GM12878 (cell line): ENCODE data around the gene NECAB3. TPM values are rescaled to one million over a fixed set of nuclear protein-coding genes. Genes with fewer than 3 reads are reported as not detected.

Experiments used
- ATAC-seq: fragments of 200-7000 bp; cut with Tn5 transposase; 3 replicates; pipeline ENCODE4 v1.9.1; 2020; ENCODE audit warnings: mild to moderate bottlenecking, moderate library complexity
- BruUV-seq: library from RNA; stranded (reverse); fragments of 400-500 nt; replicated peaks from 2 replicates; lab custom pipeline; 2021; lab: Mats Ljungman, UMichigan
- CTCF ChIA-PET: fragments of 300-600 bp; sonication (Branson Sonifier 250); formaldehyde crosslinking; extraction: SDS; loops from one replicate; lab custom pipeline; 2021; ENCODE audit warnings: inconsistent platforms; lab: Yijun Ruan, JAX
- POLR2A ChIA-PET: fragments of 350-600 bp; formaldehyde crosslinking; extraction: SDS; loops from one replicate; lab custom pipeline; 2021; ENCODE audit warnings: inconsistent platforms; lab: Charles Lee
- RAD21 ChIA-PET: fragments of 300-600 bp; sonication (Branson Sonifier 250); formaldehyde crosslinking; loops from one replicate; lab custom pipeline; 2023; ENCODE audit warnings: antibody characterized with exemption; ENCODE audit not compliant: unreplicated experiment; lab: Charles Lee
- SMC1A ChIA-PET: fragments of 300-600 bp; sonication (Branson Sonifier 250); formaldehyde crosslinking; loops from one replicate; lab custom pipeline; 2023; ENCODE audit not compliant: unreplicated experiment, uncharacterized antibody; lab: Charles Lee
- DNase-seq: peaks from one replicate; pipeline ENCODE4 v3.0.0-alpha.2; 2011; ENCODE audit warnings: low read depth, low spot score
- FAIRE-seq: peaks from 3 replicates; lab custom pipeline; 2011; peaks lifted over from hg19 to GRCh38; lab: Jason Lieb, UNC
- H2AFZ ChIP-seq: 2 replicates; pipeline ENCODE4 v1.6.0; 2011; ENCODE audit warnings: low read depth, low read length, control low read depth; ENCODE audit not compliant: control insufficient read depth
- H3K27ac ChIP-seq: 2 replicates; pipeline ENCODE4 v1.5.1; 2011; ENCODE audit warnings: control low read depth; ENCODE audit not compliant: control insufficient read depth, insufficient read depth
- H3K27me3 ChIP-seq, 2 experiments: replicated peaks in 1 of 2; 2 replicates each; pipeline versions ENCODE4 v1.6.0 to v1.6.1; 2011; ENCODE audit warnings: low read length in 1 of 2; ENCODE audit not compliant: control insufficient read depth in 2 of 2, insufficient read depth in 2 of 2
- H3K36me3 ChIP-seq, 2 experiments: 2 replicates each; pipeline ENCODE4 v1.5.1; 2011; ENCODE audit warnings: low read length in 1 of 2; ENCODE audit not compliant: control insufficient read depth in 2 of 2, insufficient read depth in 2 of 2
- H3K4me1 ChIP-seq: 2 replicates; pipeline ENCODE4 v1.6.1; 2011; ENCODE audit warnings: mild to moderate bottlenecking, low read length, moderate library complexity, mixed read lengths; ENCODE audit not compliant: control insufficient read depth, insufficient read depth
- H3K4me2 ChIP-seq: 2 replicates; pipeline ENCODE4 v1.6.0; 2011; ENCODE audit warnings: control low read depth; ENCODE audit not compliant: control insufficient read depth, insufficient read depth
- H3K4me3 ChIP-seq: fragments of 200-600 bp; sonication (generic); 2 replicates; pipeline ENCODE4 v1.5.1; 2016
- H3K79me2 ChIP-seq: 2 replicates; pipeline ENCODE4 v1.6.0; 2011; ENCODE audit warnings: low read length; ENCODE audit not compliant: control insufficient read depth, insufficient read depth
- H3K9ac ChIP-seq: 2 replicates; pipeline ENCODE4 v1.8.0; 2011; ENCODE audit warnings: low read length, control low read depth, mixed read lengths; ENCODE audit not compliant: control insufficient read depth, insufficient read depth
- H3K9me3 ChIP-seq: replicated peaks from 3 replicates; pipeline ENCODE4 v1.5.1; 2011; ENCODE audit warnings: mild to moderate bottlenecking, low read length; ENCODE audit not compliant: control insufficient read depth, insufficient read depth
- H4K20me1 ChIP-seq: 2 replicates; pipeline ENCODE4 v1.6.0; 2011; ENCODE audit not compliant: control insufficient read depth, insufficient read depth
- CBX5 ChIP-seq: sonication (generic); IDR thresholded peaks from 2 replicates; pipeline ENCODE4 v1.6.1; 2016; ENCODE audit warnings: low read depth, moderate library complexity, mild to moderate bottlenecking, inconsistent platforms
- MYC ChIP-seq: IDR thresholded peaks from 2 replicates; pipeline ENCODE4 v1.6.1; 2011; ENCODE audit warnings: mild to moderate bottlenecking, low read length, moderate library complexity, inconsistent platforms; ENCODE audit not compliant: insufficient read depth, insufficient replicate concordance, insufficient read length, severe bottlenecking
- PKNOX1 ChIP-seq: fragments of 450-650 bp; IDR thresholded peaks from 2 replicates; pipeline ENCODE4 v1.6.1; 2016; ENCODE audit warnings: mild to moderate bottlenecking
- ZBTB11 ChIP-seq: fragments of 450-650 bp; formaldehyde crosslinking; IDR thresholded peaks from 2 replicates; pipeline ENCODE4 v1.5.0; 2022; ENCODE audit warnings: mild to moderate bottlenecking, missing genetic modification characterization
- ZBTB4 ChIP-seq: fragments of 450-650 bp; formaldehyde crosslinking; IDR thresholded peaks from 2 replicates; pipeline ENCODE4 v1.4.0; 2022; ENCODE audit warnings: mild to moderate bottlenecking, moderate library complexity
- ZSCAN29 ChIP-seq: fragments of 450-650 bp; IDR thresholded peaks from 2 replicates; pipeline ENCODE4 v1.6.1; 2017; ENCODE audit warnings: mild to moderate bottlenecking, moderate library complexity
- WGBS: methylation state at CpG from one replicate; pipeline ENCODE4 v1.1.6; 2016; ENCODE audit warnings: low lambda C conversion rate; ENCODE audit not compliant: insufficient replicate concordance, insufficient coverage; ENCODE audit errors: missing lambda C conversion rate; 5-methylcytosine and 5-hydroxymethylcytosine counted together
- in situ Hi-C: fragments of 300-500 bp; cut with MboI; formaldehyde crosslinking; loops from 9 replicates; pipeline ENCODE4 v1.14.3; 2018; ENCODE audit warnings: mixed read lengths
- intact Hi-C: fragments of 100-400 bp; cut with micrococcal nuclease; formaldehyde crosslinking; loops from one replicate; pipeline ENCODE4 v1.14.2; 2022; ENCODE audit not compliant: unreplicated experiment
- polyA plus RNA-seq, 11 experiments: library from polyadenylated mRNA; depleted of rRNA in 4 of 11; unstranded in 6 of 11; stranded (reverse) in 5 of 11; fragments of >200 nt; fragmentation: Nextera tagmentation in 4 of 11; fragmentation: Illumina TruSeq in 1 of 11; extraction: Ambion mirVana in 4 of 11; extraction: Trizol in 1 of 11; gene quantifications; 1 replicate in 1 of 11; 2 replicates in 10 of 11; pipeline versions ENCODE4 v1.2.1 to v1.2.3, GENCODE V29; 2011 to 2016; ENCODE audit warnings: inconsistent platforms in 2 of 11, missing spikeins in 2 of 11, low read depth in 1 of 11
- total RNA-seq, 4 experiments: library from RNA; depleted of rRNA in 3 of 4; stranded (reverse); fragments of >200 nt in 3 of 4; fragmentation: Illumina TruSeq in 1 of 4; extraction: Trizol in 1 of 4; gene quantifications; 2 replicates each; pipeline versions ENCODE4 v1.2.1 to v1.2.3, GENCODE V29; 2013 to 2021

Gene NECAB3
- total and polyA plus RNA-seq, 10 of the 15 experiments (the other 5 are each of a cell fraction or from before 2014, with no cell fraction given) = 0.21 to 17.0 (median 7.2) TPM

GRCh38 chr20:33669873-33670640 lies 4.2 kb downstream of the NECAB3 start:
- H3K4me3 ChIP-seq = no peak overlapping the region
- no peak for ATAC-seq
- WGBS = 89% methylated on average over 13 of the region's 13 CpGs

More at GRCh38 chr20:33669873-33670640, 4.2 kb downstream of the NECAB3 start:
- H3K4me1 ChIP-seq = peaks cover 22% of the 10 kb centered on the region
- H3K9ac ChIP-seq = no peak overlapping the region
- H3K27ac ChIP-seq = no peak overlapping the region
- H3K79me2 ChIP-seq = peaks cover 2% of the 10 kb centered on the region
- no peak overlapping the region for H3K4me2 ChIP-seq
- no TSS peak for BruUV-seq
- no peaks in the 10 kb centered on the region for H3K36me3 ChIP-seq
- FAIRE-seq = no peak
- peaks cover 4% of the 10 kb centered on the region; the same call in 1 of the 2 replicates for H4K20me1 ChIP-seq
- POLR2A ChIA-PET = interaction anchor here (1.1 kb wide), 1 partner anchor 12 kb away, joined by 3 read pairs; no protein-coding TSS in a partner anchor
- SMC1A ChIA-PET = no interaction called here
- no peak overlapping the region for H2AFZ ChIP-seq
- no peak for DNase-seq
- no peaks in the 10 kb centered on the region for H3K9me3 ChIP-seq
- in situ Hi-C loops (no loop called here), intact Hi-C loops (loop anchor here (10.0 kb wide), 1 partner anchor 455 kb away; no protein-coding TSS in a partner anchor)
- CTCF ChIA-PET = interaction anchor here (3.5 to 3.9 kb wide), 2 partner anchors 10 to 212 kb away, joined by 36 to 43 read pairs; no protein-coding TSS in a partner anchor
- RAD21 ChIA-PET = interaction anchor here (0.5 to 2.2 kb wide), 5 partner anchors 10 to 708 kb away, joined by 3 to 6 read pairs (median 3); no protein-coding TSS in a partner anchor
- TF ChIP-seq ZBTB4 (no peak), PKNOX1 (no peak), ZSCAN29 (no peak), MYC (no peak), CBX5 (no peak), ZBTB11 (no peak)
- H3K27me3 ChIP-seq = no peaks in the 10 kb centered on the region
